K562 (cell line): Measurements from ENCODE around the gene STK32C. TPM values are rescaled to one million over a fixed set of nuclear protein-coding genes. Genes with fewer than 3 reads are reported as not detected.

Source experiments
- ATF7 ChIP-seq: fragments of 450-650 bp; IDR thresholded peaks from 2 replicates; pipeline ENCODE4 v1.7.1; 2014; ENCODE audit warnings: mild to moderate bottlenecking, moderate library complexity
- CXXC5 ChIP-seq: fragments of 250-450 bp; sonication (Bioruptor Pico); IDR thresholded peaks from 2 replicates; pipeline ENCODE4 v1.8.0; 2022; ENCODE audit warnings: inconsistent platforms, mild to moderate bottlenecking, moderate library complexity
- E2F5 ChIP-seq: sonication (generic); formaldehyde crosslinking; IDR thresholded peaks from 2 replicates; pipeline ENCODE4 v1.8.0; 2022; ENCODE audit warnings: mild to moderate bottlenecking, missing genetic modification reagents
- ESRRA ChIP-seq: fragments of 450-650 bp; IDR thresholded peaks from 2 replicates; pipeline ENCODE4 v1.6.1; 2014; ENCODE audit warnings: low read depth, mild to moderate bottlenecking, moderate library complexity, borderline replicate concordance
- FOXJ2 ChIP-seq: fragments of 200-800 bp; sonication (Bioruptor generic); IDR thresholded peaks from 2 replicates; pipeline ENCODE4 v1.6.1; 2016; ENCODE audit warnings: missing genetic modification characterization, missing compliant biosample characterization
- FOXK2 ChIP-seq, 2 experiments: fragments of 450-650 bp; IDR thresholded peaks in 1 of 2; conservative IDR thresholded peaks in 1 of 2; 2 replicates each; pipeline ENCODE4 v1.6.1; 2016; ENCODE audit warnings: low read depth in 2 of 2, mild to moderate bottlenecking in 1 of 2
- HDAC2 ChIP-seq: fragments of 450-650 bp; IDR thresholded peaks from 2 replicates; pipeline ENCODE4 v1.6.1; 2016; ENCODE audit warnings: mild to moderate bottlenecking
- HMG20A ChIP-seq: fragments of 450-650 bp; formaldehyde crosslinking; conservative IDR thresholded peaks from 2 replicates; pipeline ENCODE4 v1.4.0; 2020; ENCODE audit warnings: mild to moderate bottlenecking, mixed read lengths
- MAX ChIP-seq: sonication (generic); formaldehyde crosslinking; IDR thresholded peaks from 2 replicates; pipeline ENCODE4 v1.9.0; 2022; ENCODE audit warnings: mild to moderate bottlenecking, missing genetic modification reagents
- MXI1 ChIP-seq: IDR thresholded peaks from 2 replicates; pipeline ENCODE4 v1.6.1; 2011; ENCODE audit warnings: low read depth, mild to moderate bottlenecking, improper control_type of control experiment, low read length
- NEUROD1 ChIP-seq: fragments of 150-350 bp; IDR thresholded peaks from 2 replicates; pipeline ENCODE4 v1.6.1; 2014; ENCODE audit warnings: borderline replicate concordance, low read length, low read depth; ENCODE audit not compliant: partially characterized antibody
- PHF21A ChIP-seq: fragments of 450-650 bp; IDR thresholded peaks from 2 replicates; pipeline ENCODE4 v1.6.1; 2017; ENCODE audit warnings: low read depth, borderline replicate concordance
- RCOR1 ChIP-seq, 2 experiments: IDR thresholded peaks; 2 replicates each; pipeline ENCODE4 v1.6.1; 2012; ENCODE audit warnings: low read depth in 2 of 2, low read length in 2 of 2, borderline replicate concordance in 1 of 2, improper control_type of control experiment in 1 of 2
- SIN3B ChIP-seq: fragments of 450-650 bp; IDR thresholded peaks from 2 replicates; pipeline ENCODE4 v1.6.1; 2017; ENCODE audit warnings: low read depth, mild to moderate bottlenecking, moderate library complexity
- SMARCA4 ChIP-seq: fragments of 450-650 bp; IDR thresholded peaks from 2 replicates; pipeline ENCODE4 v1.6.1; 2016
- TOE1 ChIP-seq, 2 experiments: fragments of 450-650 bp in 1 of 2; sonication (generic) in 1 of 2; formaldehyde crosslinking in 1 of 2; IDR thresholded peaks; 2 replicates each; pipeline versions ENCODE4 v1.7.1 to v1.8.0; 2016 to 2022; ENCODE audit warnings: borderline replicate concordance in 2 of 2, mild to moderate bottlenecking in 2 of 2, antibody characterized with exemption in 1 of 2, inconsistent platforms in 1 of 2, low read depth in 1 of 2, missing genetic modification reagents in 1 of 2, moderate library complexity in 1 of 2
- TRIM24 ChIP-seq, 2 experiments: fragments of 450-650 bp; IDR thresholded peaks; 2 replicates each; pipeline ENCODE4 v1.6.1; 2016
- USF2 ChIP-seq: sonication (generic); formaldehyde crosslinking; IDR thresholded peaks from 2 replicates; pipeline ENCODE4 v1.5.0; 2020; ENCODE audit warnings: missing genetic modification reagents
- polyA plus RNA-seq, 8 experiments: library from polyadenylated mRNA; depleted of rRNA in 4 of 8; stranded (reverse) in 5 of 8; unstranded in 3 of 8; fragments of >200 nt; fragmentation: Nextera tagmentation in 2 of 8; fragmentation: Illumina TruSeq in 1 of 8; extraction: Ambion mirVana in 2 of 8; extraction: Trizol in 1 of 8; gene quantifications; 2 replicates each; pipeline versions ENCODE4 v1.2.1 to v1.2.3, GENCODE V29; 2011 to 2014; ENCODE audit warnings: inconsistent platforms in 1 of 8, missing spikeins in 1 of 8
- total RNA-seq, 7 experiments: library from RNA; depleted of rRNA in 6 of 7; stranded (reverse); fragments of >200 nt in 6 of 7; fragmentation: Illumina TruSeq in 2 of 7; extraction: Trizol in 2 of 7; gene quantifications; 2 replicates each; pipeline versions ENCODE4 v1.2.1 to v1.2.3, GENCODE V29; 2011 to 2021; ENCODE audit warnings: low replicate concordance in 1 of 7
- TF ChIP-seq, protein P1 (sequence below): sonication (generic); formaldehyde crosslinking; IDR thresholded peaks from 2 replicates; pipeline ENCODE4 v1.8.1; 2023; ENCODE audit warnings: mild to moderate bottlenecking, missing genetic modification reagents
- TF ChIP-seq, protein P2 (sequence below), 2 experiments: IDR thresholded peaks; 2 replicates each; pipeline ENCODE4 v1.6.1; 2011; ENCODE audit warnings: borderline replicate concordance in 1 of 2, control low read depth in 1 of 2, low read depth in 1 of 2, low read length in 1 of 2, mild to moderate bottlenecking in 1 of 2, mixed read lengths in 1 of 2, moderate library complexity in 1 of 2; ENCODE audit not compliant: insufficient read depth in 1 of 2, insufficient read length in 1 of 2, poor library complexity in 1 of 2, severe bottlenecking in 1 of 2; ENCODE audit errors: extremely low read depth in 1 of 2

The STK32C gene
- total and polyA plus RNA-seq, 9 of the 15 experiments (the other 6 are each of a cell fraction or from before 2014, with no cell fraction given), result 1.5 to 20.9 (median 6.5) TPM

DNA sequence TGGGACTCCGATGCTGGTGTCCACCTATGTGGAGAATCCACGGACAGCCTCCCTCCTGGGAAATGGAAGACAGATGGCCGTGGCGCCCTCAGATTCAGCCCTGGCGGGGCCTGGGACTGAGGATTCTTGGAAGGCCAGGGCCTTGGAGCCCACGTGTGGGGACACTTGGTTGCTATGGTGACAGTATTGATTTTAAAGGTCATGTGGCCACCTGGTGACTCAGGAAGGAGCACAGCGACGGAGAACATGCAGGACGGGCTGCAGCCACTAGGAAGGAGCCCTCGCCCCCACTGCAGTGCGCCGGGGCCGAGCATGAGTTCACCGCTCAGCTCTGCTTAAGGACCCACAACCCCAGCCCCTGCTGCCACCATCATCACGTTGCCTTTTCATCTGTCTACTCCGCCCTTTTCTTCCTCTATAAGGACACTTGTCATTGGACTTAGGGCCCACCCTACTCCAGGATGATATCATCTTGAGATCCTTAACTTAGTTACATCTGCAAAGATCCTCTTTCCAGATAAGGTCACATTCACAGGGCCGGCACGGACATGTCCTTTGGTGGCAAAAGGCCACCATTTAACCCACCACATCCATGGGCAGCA is 3.7 kb upstream of the STK32C start (continued):
- TF ChIP-seq TOE1 (IDR thresholded peaks at IDR 0.05; ENCODE audit: borderline replicate concordance) (peak; percentile 48; the same call in 1 of the 2 replicates), TOE1 (CRISPR knock-in tag; IDR thresholded peaks at IDR 0.05; ENCODE audit: borderline replicate concordance, low read depth) (no peak), ESRRA (peak; percentile 34; the same call in 1 of the 2 replicates), MAX (CRISPR knock-in tag) (peak; percentile 63), RCOR1 (IDR thresholded peaks at IDR 0.05; ENCODE audit: borderline replicate concordance in 1 of 2, low read depth in 2 of 2, low read length in 2 of 2) (peak in 1 of 2 experiments; percentile 36; a peak in 1 of 4 replicates), FOXK2 (conservative IDR thresholded peaks at IDR 0.05 in 1 of 2, IDR thresholded peaks at IDR 0.05 in 1 of 2; ENCODE audit: low read depth in 2 of 2) (peak; percentile 64 to 74; a peak in 3 of 4 replicates), NEUROD1 (no peak), SIN3B (no peak), TRIM24 (IDR thresholded peaks at IDR 0.05) (no peak), SMARCA4 (peak; percentile 39; the same call in 1 of the 2 replicates), USF2 (CRISPR knock-in tag) (peak; percentile 92), E2F5 (no peak), FOXJ2 (tag) (peak; percentile 94), HMG20A (CRISPR knock-in tag) (no peak), MXI1 (peak; percentile 82), CXXC5 (CRISPR knock-in tag) (peak; percentile 24; the same call in 1 of the 2 replicates), PHF21A (no peak), ATF7 (peak; percentile 74; the same call in 1 of the 2 replicates), HDAC2 (peak; percentile 10; the same call in 1 of the 2 replicates)
- TF ChIP-seq, protein P1, sequence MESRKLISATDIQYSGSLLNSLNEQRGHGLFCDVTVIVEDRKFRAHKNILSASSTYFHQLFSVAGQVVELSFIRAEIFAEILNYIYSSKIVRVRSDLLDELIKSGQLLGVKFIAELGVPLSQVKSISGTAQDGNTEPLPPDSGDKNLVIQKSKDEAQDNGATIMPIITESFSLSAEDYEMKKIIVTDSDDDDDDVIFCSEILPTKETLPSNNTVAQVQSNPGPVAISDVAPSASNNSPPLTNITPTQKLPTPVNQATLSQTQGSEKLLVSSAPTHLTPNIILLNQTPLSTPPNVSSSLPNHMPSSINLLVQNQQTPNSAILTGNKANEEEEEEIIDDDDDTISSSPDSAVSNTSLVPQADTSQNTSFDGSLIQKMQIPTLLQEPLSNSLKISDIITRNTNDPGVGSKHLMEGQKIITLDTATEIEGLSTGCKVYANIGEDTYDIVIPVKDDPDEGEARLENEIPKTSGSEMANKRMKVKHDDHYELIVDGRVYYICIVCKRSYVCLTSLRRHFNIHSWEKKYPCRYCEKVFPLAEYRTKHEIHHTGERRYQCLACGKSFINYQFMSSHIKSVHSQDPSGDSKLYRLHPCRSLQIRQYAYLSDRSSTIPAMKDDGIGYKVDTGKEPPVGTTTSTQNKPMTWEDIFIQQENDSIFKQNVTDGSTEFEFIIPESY (CRISPR knock-in tag), result 0 out of 2 replicates have a peak, but pooled peaks have one; percentile 24
- TF ChIP-seq, protein P2, sequence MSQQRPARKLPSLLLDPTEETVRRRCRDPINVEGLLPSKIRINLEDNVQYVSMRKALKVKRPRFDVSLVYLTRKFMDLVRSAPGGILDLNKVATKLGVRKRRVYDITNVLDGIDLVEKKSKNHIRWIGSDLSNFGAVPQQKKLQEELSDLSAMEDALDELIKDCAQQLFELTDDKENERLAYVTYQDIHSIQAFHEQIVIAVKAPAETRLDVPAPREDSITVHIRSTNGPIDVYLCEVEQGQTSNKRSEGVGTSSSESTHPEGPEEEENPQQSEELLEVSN (IDR thresholded peaks at IDR 0.05; ENCODE audit: borderline replicate concordance in 1 of 2, extremely low read depth in 1 of 2, insufficient read depth in 1 of 2, insufficient read length in 1 of 2, low read depth in 1 of 2, low read length in 1 of 2, poor library complexity in 1 of 2, severe bottlenecking in 1 of 2), result peak in 1 of 2 experiments; percentile 56
